GM12801 (cell line): ENCODE data around the gene CLDN15.

ENCODE experiments used
- CTCF ChIP-seq: IDR thresholded peaks from one replicate; pipeline ENCODE4 v1.5.1; 2011; ENCODE audit warnings: control low read depth; ENCODE audit not compliant: insufficient read length; ENCODE audit errors: extremely low read depth

The CLDN15 gene

GRCh38 chr7:101269664-101270063, 32.1 kb upstream of the CLDN15 start:
- no peak for TF ChIP-seq CTCF

- no peak for TF ChIP-seq CTCF
Measured at GRCh38 chr7:101265622-101266516, 28.3 kb upstream of the CLDN15 start.

- TF ChIP-seq CTCF: no peak
Measured at GRCh38 chr7:101258243-101258731, 20.7 kb upstream of the CLDN15 start.

GRCh38 chr7:101255796-101256195, 18.2 kb upstream of the CLDN15 start:
- no peak for TF ChIP-seq CTCF

GRCh38 chr7:101251871-101252659, 14.5 kb upstream of the CLDN15 start:
- TF ChIP-seq CTCF: no peak

- TF ChIP-seq CTCF: no peak
Measured at GRCh38 chr7:101250324-101250723, 12.7 kb upstream of the CLDN15 start.

GRCh38 chr7:101248276-101248675, 10.7 kb upstream of the CLDN15 start:
- TF ChIP-seq CTCF: no peak
